ENCODE measurements around the gene ANKS1B. TPM values are rescaled to one million over a fixed set of nuclear protein-coding genes. Genes with fewer than 3 reads are reported as not detected.

The ANKS1B gene
- polyA plus RNA-seq, 3 donors = not detected

- no peaks in the 10 kb centered on the region for H3K9me3 ChIP-seq (replicated peaks in 1 of 2; ENCODE audit: control insufficient read depth in 1 of 2, insufficient read depth in 1 of 2, low read length in 2 of 2)
- no CpG with 5 or more reads among the region's 2 CpGs for WGBS (ENCODE audit: insufficient coverage)
- H3K27me3 Mint-ChIP-seq (ENCODE audit: low read depth in 3 of 3) = peaks cover 25 to 35% (median 33%) of the 10 kb centered on the region in 3 donors
- no peak overlapping the region for H3K9ac ChIP-seq (ENCODE audit: insufficient read depth, low read length, poor library complexity, severe bottlenecking)
- H3K4me2 ChIP-seq (replicated peaks; ENCODE audit: extremely low read depth, low read length, poor library complexity, severe bottlenecking) = no peak overlapping the region
- no peak overlapping the region for H3K27ac Mint-ChIP-seq
- TF ChIP-seq, protein P1, sequence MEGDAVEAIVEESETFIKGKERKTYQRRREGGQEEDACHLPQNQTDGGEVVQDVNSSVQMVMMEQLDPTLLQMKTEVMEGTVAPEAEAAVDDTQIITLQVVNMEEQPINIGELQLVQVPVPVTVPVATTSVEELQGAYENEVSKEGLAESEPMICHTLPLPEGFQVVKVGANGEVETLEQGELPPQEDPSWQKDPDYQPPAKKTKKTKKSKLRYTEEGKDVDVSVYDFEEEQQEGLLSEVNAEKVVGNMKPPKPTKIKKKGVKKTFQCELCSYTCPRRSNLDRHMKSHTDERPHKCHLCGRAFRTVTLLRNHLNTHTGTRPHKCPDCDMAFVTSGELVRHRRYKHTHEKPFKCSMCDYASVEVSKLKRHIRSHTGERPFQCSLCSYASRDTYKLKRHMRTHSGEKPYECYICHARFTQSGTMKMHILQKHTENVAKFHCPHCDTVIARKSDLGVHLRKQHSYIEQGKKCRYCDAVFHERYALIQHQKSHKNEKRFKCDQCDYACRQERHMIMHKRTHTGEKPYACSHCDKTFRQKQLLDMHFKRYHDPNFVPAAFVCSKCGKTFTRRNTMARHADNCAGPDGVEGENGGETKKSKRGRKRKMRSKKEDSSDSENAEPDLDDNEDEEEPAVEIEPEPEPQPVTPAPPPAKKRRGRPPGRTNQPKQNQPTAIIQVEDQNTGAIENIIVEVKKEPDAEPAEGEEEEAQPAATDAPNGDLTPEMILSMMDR (IDR thresholded peaks at IDR 0.05) = no peak
- intact Hi-C loops (cut with micrococcal nuclease) = no loop called here
- no peaks in the 10 kb centered on the region for H3K36me3 ChIP-seq (replicated peaks in 1 of 2; ENCODE audit: control insufficient read depth in 1 of 2, insufficient read depth in 2 of 2, low read length in 2 of 2)
- H3K9me3 Mint-ChIP-seq = peaks cover 0 to 8% (median 2%) of the 10 kb centered on the region in 7 donors
- no peaks in the 10 kb centered on the region for H3K4me1 ChIP-seq (ENCODE audit: control insufficient read depth in 1 of 2, insufficient read depth in 2 of 2, low read length in 2 of 2)
- no peak for DNase-seq
- H3K27me3 ChIP-seq (ENCODE audit: control insufficient read depth in 2 of 2, insufficient read depth in 2 of 2, low read length in 2 of 2) = peaks cover 33 to 40% of the 10 kb centered on the region in 2 donors
- peak overlapping the region in 1 of 2 donors; percentile 16 for H3K4me3 Mint-ChIP-seq
- no peak overlapping the region for H2AFZ ChIP-seq (ENCODE audit: insufficient read depth, low read depth, low read length, poor library complexity, severe bottlenecking)
- H3K4me1 Mint-ChIP-seq = peaks cover 3% of the 10 kb centered on the region
- H3K4me3 ChIP-seq (replicated peaks in 1 of 3; ENCODE audit: low read depth in 2 of 3, low read length in 3 of 3) = no peak overlapping the region
- no peaks in the 10 kb centered on the region for H3K79me2 ChIP-seq (ENCODE audit: insufficient read depth, low read length)
- H3K27ac ChIP-seq (ENCODE audit: low read depth in 1 of 2, low read length in 2 of 2) = no peak overlapping the region
- H3K36me3 Mint-ChIP-seq = no peaks in the 10 kb centered on the region
- no peaks in the 10 kb centered on the region for H4K20me1 ChIP-seq (ENCODE audit: insufficient read depth, low read length)
These were observed 5.3 kb downstream of the ANKS1B start for GRCh38 chr12:99979471-99979870.

GRCh38 chr12:99978152-99978551 lies 6.6 kb downstream of the ANKS1B start:
- intact Hi-C loops (cut with micrococcal nuclease) = no loop called here
- H3K79me2 ChIP-seq (ENCODE audit: insufficient read depth, low read length) = no peaks in the 10 kb centered on the region
- no CpG with 5 or more reads among the region's 1 CpG for WGBS (ENCODE audit: insufficient coverage)
- H3K9ac ChIP-seq (ENCODE audit: insufficient read depth, low read length, poor library complexity, severe bottlenecking) = no peak overlapping the region
- no peaks in the 10 kb centered on the region for H3K4me1 ChIP-seq (ENCODE audit: control insufficient read depth in 1 of 2, insufficient read depth in 2 of 2, low read length in 2 of 2)
- no peaks in the 10 kb centered on the region for H3K36me3 ChIP-seq (replicated peaks in 1 of 2; ENCODE audit: control insufficient read depth in 1 of 2, insufficient read depth in 2 of 2, low read length in 2 of 2)
- no peak overlapping the region for H3K27ac ChIP-seq (ENCODE audit: low read depth in 1 of 2, low read length in 2 of 2)
- Mint-ChIP-seq H3K36me3 (no peaks in the 10 kb centered on the region), H3K9me3 (peaks cover 0 to 6% (median 0%) of the 10 kb centered on the region in 7 donors), H3K4me3 (no peak overlapping the region), H3K4me1 (no peaks in the 10 kb centered on the region), H3K27me3 (ENCODE audit: low read depth in 3 of 3) (peaks cover 12 to 23% (median 20%) of the 10 kb centered on the region in 3 donors), H3K27ac (no peak overlapping the region)
- TF ChIP-seq, protein P1 (IDR thresholded peaks at IDR 0.05) = no peak
- H3K27me3 ChIP-seq (ENCODE audit: control insufficient read depth in 2 of 2, insufficient read depth in 2 of 2, low read length in 2 of 2) = peaks cover 19 to 27% of the 10 kb centered on the region in 2 donors
- H4K20me1 ChIP-seq (ENCODE audit: insufficient read depth, low read length) = no peaks in the 10 kb centered on the region
- no peak overlapping the region for H2AFZ ChIP-seq (ENCODE audit: insufficient read depth, low read depth, low read length, poor library complexity, severe bottlenecking)
- no peak overlapping the region for H3K4me3 ChIP-seq (replicated peaks in 1 of 3; ENCODE audit: low read depth in 2 of 3, low read length in 3 of 3)
- no peak overlapping the region for H3K4me2 ChIP-seq (replicated peaks; ENCODE audit: extremely low read depth, low read length, poor library complexity, severe bottlenecking)
- no peaks in the 10 kb centered on the region for H3K9me3 ChIP-seq (replicated peaks in 1 of 2; ENCODE audit: control insufficient read depth in 1 of 2, insufficient read depth in 1 of 2, low read length in 2 of 2)
- no peak for DNase-seq

Data from CD14-positive monocyte (primary cell).